ENCODE data around the gene CACNG3. TPM values are rescaled to one million over a fixed set of nuclear protein-coding genes. Genes with fewer than 3 reads are reported as not detected.
A peak's percentile ranks its signal among the peaks of the same experiment; 100 is the strongest.

The CACNG3 gene
- total and polyA plus RNA-seq, 3 experiments from 2014 or later, result not detected

- Mint-ChIP-seq H3K4me1 (peaks cover 1 to 7% (median 5%) of the 10 kb centered on the region in 3 donors), H3K4me3 (no peak overlapping the region), H3K36me3 (no peaks in the 10 kb centered on the region), H3K27ac (no peak overlapping the region), H3K27me3 (peaks cover 48 to 86% of the 10 kb centered on the region in 2 donors), H3K9me3 (peaks cover 0 to 2% (median 0%) of the 10 kb centered on the region in 5 donors)
- DNase-seq, result no peak
- H3K27ac ChIP-seq (ENCODE audit: low read depth, low read length), result no peak overlapping the region
- H3K27me3 ChIP-seq (ENCODE audit: insufficient read depth, low read length, poor library complexity, severe bottlenecking), result peaks cover 19% of the 10 kb centered on the region
- H3K4me3 ChIP-seq (ENCODE audit: low read length), result no peak overlapping the region
- CTCF ChIA-PET, result no interaction called here
- H3K4me1 ChIP-seq (ENCODE audit: insufficient read depth, low read length), result no peaks in the 10 kb centered on the region
- POLR2A ChIA-PET, result interaction anchor here (0.5 kb wide), 1 partner anchor 188 kb away, joined by 6 read pairs; no protein-coding TSS in a partner anchor
- H3K36me3 ChIP-seq (ENCODE audit: insufficient read depth, low read length), result no peaks in the 10 kb centered on the region
- no peaks in the 10 kb centered on the region for H3K9me3 ChIP-seq (ENCODE audit: low read length)
These were observed 2.7 kb downstream of the CACNG3 start for GRCh38 chr16:24258791-24259190.

- ChIA-PET POLR2A (no interaction called here), CTCF (interaction anchor here (1.7 kb wide), 1 partner anchor 10 kb away, joined by 4 read pairs; no protein-coding TSS in a partner anchor)
- no peaks in the 10 kb centered on the region for H3K4me1 Mint-ChIP-seq
- Histone ChIP-seq H3K36me3 (ENCODE audit: insufficient read depth, low read length) (no peaks in the 10 kb centered on the region), H3K4me3 (ENCODE audit: low read length) (no peak overlapping the region), H3K9me3 (ENCODE audit: low read length) (no peaks in the 10 kb centered on the region), H3K4me1 (ENCODE audit: insufficient read depth, low read length) (no peaks in the 10 kb centered on the region), H3K27ac (ENCODE audit: low read depth, low read length) (no peak overlapping the region), H3K27me3 (ENCODE audit: insufficient read depth, low read length, poor library complexity, severe bottlenecking) (peaks cover 3% of the 10 kb centered on the region)
- peaks cover 12 to 65% of the 10 kb centered on the region in 2 donors for H3K27me3 Mint-ChIP-seq
- DNase-seq, result no peak
- no peak overlapping the region for H3K4me3 Mint-ChIP-seq
- H3K36me3 Mint-ChIP-seq, result no peaks in the 10 kb centered on the region
- peaks cover 0 to 10% (median 4%) of the 10 kb centered on the region in 5 donors for H3K9me3 Mint-ChIP-seq
- H3K27ac Mint-ChIP-seq, result no peak overlapping the region
These were observed 6.7 kb downstream of the CACNG3 start for GRCh38 chr16:24262816-24263215.

- H3K36me3 Mint-ChIP-seq, result no peaks in the 10 kb centered on the region
- H3K4me3 Mint-ChIP-seq, result no peak overlapping the region
- Histone ChIP-seq H3K4me1 (ENCODE audit: insufficient read depth, low read length) (no peaks in the 10 kb centered on the region), H3K9me3 (ENCODE audit: low read length) (no peaks in the 10 kb centered on the region), H3K4me3 (ENCODE audit: low read length) (no peak overlapping the region), H3K27me3 (ENCODE audit: insufficient read depth, low read length, poor library complexity, severe bottlenecking) (peaks cover 7% of the 10 kb centered on the region), H3K27ac (ENCODE audit: low read depth, low read length) (no peak overlapping the region), H3K36me3 (ENCODE audit: insufficient read depth, low read length) (no peaks in the 10 kb centered on the region)
- H3K9me3 Mint-ChIP-seq, result peaks cover 0 to 4% (median 0%) of the 10 kb centered on the region in 5 donors
- no peak for DNase-seq
- ChIA-PET POLR2A (no interaction called here), CTCF (no interaction called here)
- H3K4me1 Mint-ChIP-seq, result no peaks in the 10 kb centered on the region
- H3K27me3 Mint-ChIP-seq, result peaks cover 12 to 58% of the 10 kb centered on the region in 2 donors
- H3K27ac Mint-ChIP-seq, result peak overlapping the region in 1 of 8 donors; percentile 58
These were observed 14.7 kb downstream of the CACNG3 start for GRCh38 chr16:24270721-24271442.

- no peak for DNase-seq
- Mint-ChIP-seq H3K27me3 (peaks cover 16 to 60% of the 10 kb centered on the region in 2 donors), H3K9me3 (no peaks in the 10 kb centered on the region), H3K36me3 (no peaks in the 10 kb centered on the region), H3K4me3 (no peak overlapping the region), H3K27ac (no peak overlapping the region), H3K4me1 (no peaks in the 10 kb centered on the region)
- Histone ChIP-seq H3K27ac (ENCODE audit: low read depth, low read length) (no peak overlapping the region), H3K4me3 (ENCODE audit: low read length) (no peak overlapping the region), H3K27me3 (ENCODE audit: insufficient read depth, low read length, poor library complexity, severe bottlenecking) (peaks cover 7% of the 10 kb centered on the region), H3K9me3 (ENCODE audit: low read length) (no peaks in the 10 kb centered on the region), H3K4me1 (ENCODE audit: insufficient read depth, low read length) (no peaks in the 10 kb centered on the region), H3K36me3 (ENCODE audit: insufficient read depth, low read length) (no peaks in the 10 kb centered on the region)
- CTCF ChIA-PET, result no interaction called here
- POLR2A ChIA-PET, result no interaction called here
These were observed 16.2 kb downstream of the CACNG3 start for GRCh38 chr16:24272379-24272778.

GRCh38 chr16:24273508-24274182 lies 17.5 kb downstream of the CACNG3 start:
- Mint-ChIP-seq H3K27me3 (peaks cover 15 to 57% of the 10 kb centered on the region in 2 donors), H3K36me3 (no peaks in the 10 kb centered on the region), H3K9me3 (no peaks in the 10 kb centered on the region), H3K4me1 (no peaks in the 10 kb centered on the region), H3K27ac (no peak overlapping the region), H3K4me3 (no peak overlapping the region)
- Histone ChIP-seq H3K4me3 (ENCODE audit: low read length) (no peak overlapping the region), H3K9me3 (ENCODE audit: low read length) (no peaks in the 10 kb centered on the region), H3K27me3 (ENCODE audit: insufficient read depth, low read length, poor library complexity, severe bottlenecking) (peaks cover 7% of the 10 kb centered on the region), H3K4me1 (ENCODE audit: insufficient read depth, low read length) (no peaks in the 10 kb centered on the region), H3K36me3 (ENCODE audit: insufficient read depth, low read length) (no peaks in the 10 kb centered on the region), H3K27ac (ENCODE audit: low read depth, low read length) (no peak overlapping the region)
- DNase-seq, result no peak
- CTCF ChIA-PET, result no interaction called here
- POLR2A ChIA-PET, result no interaction called here

- H3K27me3 Mint-ChIP-seq, result peaks cover 18 to 66% of the 10 kb centered on the region in 2 donors
- ChIA-PET POLR2A (no interaction called here), CTCF (no interaction called here)
- no peak overlapping the region for H3K4me3 Mint-ChIP-seq
- no peak overlapping the region for H3K27ac ChIP-seq (ENCODE audit: low read depth, low read length)
- H3K9me3 Mint-ChIP-seq, result peaks cover 0 to 3% (median 0%) of the 10 kb centered on the region in 5 donors
- no peak overlapping the region for H3K4me3 ChIP-seq (ENCODE audit: low read length)
- no peaks in the 10 kb centered on the region for H3K36me3 ChIP-seq (ENCODE audit: insufficient read depth, low read length)
- H3K27me3 ChIP-seq (ENCODE audit: insufficient read depth, low read length, poor library complexity, severe bottlenecking), result peaks cover 7% of the 10 kb centered on the region
- no peak for DNase-seq
- no peak overlapping the region for H3K27ac Mint-ChIP-seq
- H3K4me1 ChIP-seq (ENCODE audit: insufficient read depth, low read length), result no peaks in the 10 kb centered on the region
- H3K36me3 Mint-ChIP-seq, result no peaks in the 10 kb centered on the region
- no peaks in the 10 kb centered on the region for H3K9me3 ChIP-seq (ENCODE audit: low read length)
- no peaks in the 10 kb centered on the region for H3K4me1 Mint-ChIP-seq
These were observed 19.3 kb downstream of the CACNG3 start for GRCh38 chr16:24275413-24275812.

- H3K9me3 Mint-ChIP-seq, result peaks cover 0 to 3% (median 0%) of the 10 kb centered on the region in 5 donors
- Histone ChIP-seq H3K9me3 (ENCODE audit: low read length) (no peaks in the 10 kb centered on the region), H3K27ac (ENCODE audit: low read depth, low read length) (no peak overlapping the region), H3K4me3 (ENCODE audit: low read length) (no peak overlapping the region), H3K27me3 (ENCODE audit: insufficient read depth, low read length, poor library complexity, severe bottlenecking) (no peaks in the 10 kb centered on the region), H3K36me3 (ENCODE audit: insufficient read depth, low read length) (no peaks in the 10 kb centered on the region), H3K4me1 (ENCODE audit: insufficient read depth, low read length) (no peaks in the 10 kb centered on the region)
- DNase-seq, result no peak
- POLR2A ChIA-PET, result no interaction called here
- no peaks in the 10 kb centered on the region for H3K4me1 Mint-ChIP-seq
- CTCF ChIA-PET, result no interaction called here
- H3K27me3 Mint-ChIP-seq, result peaks cover 8 to 53% of the 10 kb centered on the region in 2 donors
- H3K27ac Mint-ChIP-seq, result no peak overlapping the region
- no peaks in the 10 kb centered on the region for H3K36me3 Mint-ChIP-seq
- no peak overlapping the region for H3K4me3 Mint-ChIP-seq
These were observed 23.9 kb downstream of the CACNG3 start for GRCh38 chr16:24279982-24280515.

- POLR2A ChIA-PET, result no interaction called here
- no peaks in the 10 kb centered on the region for H3K36me3 Mint-ChIP-seq
- Histone ChIP-seq H3K9me3 (ENCODE audit: low read length) (no peaks in the 10 kb centered on the region), H3K27ac (ENCODE audit: low read depth, low read length) (no peak overlapping the region), H3K4me3 (ENCODE audit: low read length) (no peak overlapping the region), H3K4me1 (ENCODE audit: insufficient read depth, low read length) (no peaks in the 10 kb centered on the region), H3K27me3 (ENCODE audit: insufficient read depth, low read length, poor library complexity, severe bottlenecking) (no peaks in the 10 kb centered on the region), H3K36me3 (ENCODE audit: insufficient read depth, low read length) (no peaks in the 10 kb centered on the region)
- H3K27me3 Mint-ChIP-seq, result peaks cover 8 to 55% of the 10 kb centered on the region in 2 donors
- H3K9me3 Mint-ChIP-seq, result peaks cover 0 to 3% (median 0%) of the 10 kb centered on the region in 5 donors
- H3K4me3 Mint-ChIP-seq, result no peak overlapping the region
- no peak for DNase-seq
- H3K4me1 Mint-ChIP-seq, result no peaks in the 10 kb centered on the region
- CTCF ChIA-PET, result interaction anchor here (0.5 kb wide), 1 partner anchor 208 kb away, joined by 3 read pairs; no protein-coding TSS in a partner anchor
- H3K27ac Mint-ChIP-seq, result no peak overlapping the region
These were observed 25.3 kb downstream of the CACNG3 start for GRCh38 chr16:24281466-24281865.

Measured in CD8-positive, alpha-beta memory T cell (primary cell).